Muscle of arm (tissue), 12 donors: ENCODE measurements around the gene NPTN. TPM values are rescaled to one million over a fixed set of nuclear protein-coding genes. Genes with fewer than 3 reads are reported as not detected.
A peak's percentile ranks its signal among the peaks of the same experiment; 100 is the strongest.
"Not testable (repeated sequence)": the region's sequence is repeated elsewhere in the genome, so short reads cannot be mapped to it uniquely, and the experiment has no call there.

ENCODE experiments used
- DNase-seq: peaks from one replicate; pipeline ENCODE4 v3.0.0-alpha.2; 2013
- polyA plus RNA-seq, 12 donors: library from polyadenylated mRNA; unstranded; fragments of 120-200 nt; gene quantifications; one replicate each; pipeline ENCODE4 v1.2.1, GENCODE V29; 2013; ENCODE audit not compliant: insufficient read length in 12 of 12

The NPTN gene
- polyA plus RNA-seq, 12 donors, result 71.4 to 115 (median 88.4) TPM; not detected in 1

DNA sequence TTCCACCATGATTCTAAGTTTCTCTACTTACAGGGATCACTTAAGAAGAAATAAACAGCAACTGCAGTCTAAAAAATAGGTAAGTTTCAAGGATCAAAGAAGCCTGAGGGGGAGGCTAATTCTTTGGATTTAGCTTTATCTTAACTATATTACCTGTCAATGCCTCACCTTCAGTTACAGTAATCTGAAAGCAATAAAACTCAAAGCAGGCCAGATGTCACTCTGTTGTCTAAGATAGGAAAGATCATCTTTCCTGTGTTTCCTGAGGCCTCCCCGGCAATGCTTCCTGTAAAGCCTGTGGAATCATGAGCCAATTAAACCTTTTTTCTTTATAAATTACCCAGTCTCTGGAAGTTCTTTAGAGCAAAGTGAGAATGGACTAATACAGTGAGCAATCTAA is 60.2 kb downstream of the NPTN start:
- DNase-seq, result no peak

DNA sequence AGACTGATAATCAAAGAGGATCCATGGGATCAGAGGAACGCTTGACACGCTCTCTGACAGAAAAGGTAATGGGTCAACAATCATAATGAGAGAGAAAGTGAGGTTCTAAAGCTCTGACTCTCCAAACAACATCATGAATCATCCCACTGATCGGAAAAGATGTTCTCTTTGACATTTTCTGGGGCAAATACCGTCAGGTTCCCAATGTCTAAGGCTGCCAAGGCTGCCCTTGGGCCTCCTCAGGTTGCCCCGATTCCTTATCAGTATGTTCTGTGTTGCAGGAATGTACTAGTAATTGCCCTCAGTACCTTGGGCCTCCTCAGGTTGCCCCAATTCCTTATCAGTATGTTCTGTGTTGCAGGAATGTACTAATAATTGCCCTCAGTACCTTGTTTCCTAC is 60.9 kb downstream of the NPTN start:
- no peak for DNase-seq

DNA sequence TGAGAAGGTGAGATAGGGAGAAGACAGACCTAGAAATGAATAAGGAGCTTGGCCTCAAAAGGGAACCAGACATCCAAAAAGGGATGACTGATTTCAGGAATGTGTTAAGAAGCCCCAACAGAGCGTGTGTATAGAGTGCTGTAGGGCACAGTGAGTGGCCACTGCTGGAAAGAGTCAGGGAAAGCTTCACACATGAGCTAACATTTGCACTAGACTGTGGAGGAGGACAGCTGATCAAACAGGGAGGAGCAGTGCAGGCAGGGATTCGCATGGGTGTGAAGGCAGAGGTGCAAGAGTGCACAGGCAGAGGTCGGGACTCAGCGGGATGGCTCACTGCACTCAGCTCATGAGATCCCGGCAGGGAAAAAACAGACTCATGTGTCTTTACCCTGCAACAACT is 61.8 kb downstream of the NPTN start:
- no peak for DNase-seq

DNA sequence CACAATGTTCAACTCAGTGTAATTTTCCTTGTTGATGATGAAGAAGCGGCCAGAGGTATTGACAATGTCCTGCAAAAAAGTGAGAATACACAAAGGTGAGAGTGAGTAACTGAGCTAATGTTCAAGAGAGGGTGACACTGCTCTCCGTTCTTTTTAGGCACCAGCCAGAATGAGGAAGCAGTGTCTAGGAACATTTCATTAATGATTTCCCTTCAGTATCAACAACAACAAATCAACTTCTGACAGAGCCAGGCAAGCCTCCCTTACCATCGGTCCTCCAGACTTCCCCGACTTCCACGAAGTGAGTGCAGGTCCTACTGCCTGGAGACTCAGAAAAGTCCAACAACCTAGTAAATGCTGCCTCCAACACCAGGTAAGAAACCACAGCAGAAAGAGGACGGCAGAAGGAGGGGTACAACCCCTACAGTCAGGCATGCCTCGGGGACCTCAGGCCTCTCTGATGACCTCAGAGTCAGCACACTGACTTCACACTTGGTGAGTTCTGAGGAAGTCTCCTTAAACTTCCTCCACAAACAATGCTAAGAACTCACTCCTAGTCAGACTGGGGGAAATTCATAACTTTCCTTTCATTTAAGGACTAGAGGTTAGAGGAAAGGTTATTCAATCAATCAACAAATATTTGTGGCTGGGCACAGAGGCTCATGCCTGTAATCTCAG is 62.7 kb downstream of the NPTN start:
- DNase-seq, result no peak

DNA sequence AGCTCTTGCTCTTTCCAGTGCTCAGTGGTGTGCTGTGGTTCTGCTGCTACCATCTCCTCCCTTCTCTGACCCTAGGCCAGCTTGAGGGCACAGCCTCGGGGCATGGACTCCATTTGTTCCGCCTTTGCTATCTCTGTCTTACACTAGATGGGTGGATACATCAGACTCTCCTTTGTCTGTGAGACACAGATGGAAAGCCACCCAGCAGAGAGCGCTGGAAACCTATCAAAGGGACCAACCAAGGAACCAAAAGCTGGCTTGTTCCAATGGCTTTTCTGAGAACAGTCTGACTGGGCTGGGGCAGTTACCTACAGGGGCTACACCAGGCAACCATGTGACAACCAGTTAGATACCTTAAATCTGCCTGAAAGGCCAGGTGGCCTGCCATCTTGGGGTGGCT is 63.8 kb downstream of the NPTN start:
- DNase-seq, result no peak

DNA sequence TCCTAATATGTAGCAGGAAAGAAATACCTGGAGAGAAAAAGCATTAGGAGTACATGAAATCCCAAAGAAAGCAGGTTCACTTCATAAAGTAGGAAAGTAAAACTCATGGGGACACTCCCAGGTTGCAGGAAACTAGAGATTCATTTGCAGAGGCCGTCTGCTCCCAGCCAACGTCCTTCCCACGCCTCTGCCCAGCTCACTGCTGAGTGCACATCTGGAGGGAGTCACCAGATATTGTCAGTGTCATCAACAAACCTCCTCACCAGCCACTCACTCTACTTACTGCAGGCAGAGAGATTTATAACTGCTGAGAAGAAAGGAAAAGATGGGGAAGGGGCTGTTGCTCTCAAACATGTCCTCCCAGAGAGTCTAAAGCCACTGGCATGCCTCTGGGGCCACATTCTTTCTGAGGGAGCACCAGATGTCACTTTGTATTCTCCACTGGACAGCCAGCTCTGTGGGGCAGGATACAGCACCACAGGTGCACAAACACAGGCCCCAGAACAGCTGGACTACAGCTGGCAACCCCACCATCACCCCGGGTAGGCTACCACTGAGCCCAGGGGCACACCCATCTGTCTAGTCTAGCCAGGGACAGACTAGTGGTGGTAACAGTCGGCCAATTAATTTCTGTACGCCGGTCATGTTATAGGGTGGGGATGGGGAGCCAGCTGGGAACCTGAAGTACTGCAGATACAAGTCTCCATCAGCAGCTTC is 64.5 kb downstream of the NPTN start:
- DNase-seq, result no peak

DNA sequence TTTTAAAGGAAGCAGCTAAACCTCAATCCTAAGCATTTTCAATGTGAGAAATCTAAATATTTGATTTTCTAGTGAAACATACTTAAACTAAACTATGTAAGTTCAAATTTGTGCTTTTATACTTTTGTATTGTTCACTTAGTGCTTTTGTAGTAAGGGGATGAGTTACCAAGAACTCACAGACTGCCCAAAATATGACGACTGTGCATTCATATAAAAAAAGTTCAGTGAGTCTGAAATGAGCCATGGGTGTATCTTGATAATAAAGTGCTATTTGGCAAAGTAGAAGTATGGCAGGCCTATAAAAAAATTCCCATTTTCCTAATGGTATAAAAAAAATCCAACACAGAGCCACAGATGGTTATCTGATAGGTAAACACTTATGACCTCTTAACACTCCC is 66.2 kb downstream of the NPTN start:
- DNase-seq, result no peak

DNA sequence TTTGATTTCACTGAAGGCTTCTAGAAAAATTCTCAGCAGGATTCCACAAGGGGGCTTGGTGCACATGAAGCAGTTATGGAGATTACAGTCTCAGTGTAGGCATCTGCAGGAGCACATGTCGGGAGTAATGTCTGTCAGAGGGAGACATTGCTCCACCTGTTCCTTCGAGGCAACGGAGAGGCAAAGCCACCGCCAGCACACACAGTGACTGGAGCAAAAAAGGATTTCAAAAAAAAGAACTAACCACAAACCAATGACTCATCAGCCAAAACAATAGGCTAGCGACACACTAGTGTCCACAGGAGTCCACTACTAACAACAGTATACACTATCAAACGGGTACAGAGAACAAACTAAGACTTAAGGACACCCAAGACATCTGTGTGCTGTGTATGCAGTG is 68.9 kb downstream of the NPTN start:
- DNase-seq, result no peak

DNA sequence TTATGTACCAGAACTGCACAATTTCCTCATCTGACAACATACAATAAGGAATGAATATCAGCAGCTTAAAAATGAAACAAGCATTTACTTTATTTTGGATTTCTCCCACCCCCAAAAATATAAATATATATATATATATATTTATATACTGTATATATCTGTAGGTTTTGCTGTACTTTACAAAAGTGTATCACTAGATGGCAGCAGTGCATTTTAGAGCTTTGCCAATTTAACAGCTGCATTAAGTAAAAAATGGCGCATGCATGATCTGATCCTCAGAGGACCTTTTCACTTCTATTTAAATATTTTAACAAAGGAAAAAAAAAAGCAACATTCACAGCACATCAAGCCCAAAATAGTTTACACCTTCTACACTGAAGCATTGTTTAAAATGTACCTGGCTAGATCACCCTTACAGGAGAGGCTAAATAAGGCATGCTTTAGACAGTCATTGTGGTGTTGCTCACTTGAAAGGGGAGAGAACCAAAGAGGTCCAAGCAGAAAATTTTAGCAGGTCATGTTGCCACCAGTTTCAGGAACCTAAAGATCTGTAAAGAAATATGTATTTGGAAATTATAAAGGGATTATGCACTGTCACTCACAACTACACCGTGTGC is 72.6 kb downstream of the NPTN start:
- DNase-seq, result peak; percentile 82

DNA sequence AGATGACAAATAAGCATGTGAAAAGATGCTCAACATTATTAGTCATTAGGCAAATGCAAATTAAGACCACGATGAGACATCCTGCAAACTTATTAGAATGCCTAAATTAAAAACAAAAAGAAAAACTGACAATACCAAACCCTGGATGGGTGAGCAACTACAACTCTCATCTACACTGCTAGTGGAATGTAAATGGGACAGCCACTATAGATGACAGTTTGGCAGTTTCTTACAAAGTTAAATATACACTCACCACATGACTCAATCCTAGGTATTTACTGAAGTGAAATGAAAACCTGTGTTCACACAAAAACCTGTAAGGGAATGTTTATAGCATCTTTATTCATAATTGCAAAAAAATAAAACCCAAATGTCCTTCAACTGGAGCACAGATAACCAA is 74.7 kb downstream of the NPTN start:
- DNase-seq, result no peak

DNA sequence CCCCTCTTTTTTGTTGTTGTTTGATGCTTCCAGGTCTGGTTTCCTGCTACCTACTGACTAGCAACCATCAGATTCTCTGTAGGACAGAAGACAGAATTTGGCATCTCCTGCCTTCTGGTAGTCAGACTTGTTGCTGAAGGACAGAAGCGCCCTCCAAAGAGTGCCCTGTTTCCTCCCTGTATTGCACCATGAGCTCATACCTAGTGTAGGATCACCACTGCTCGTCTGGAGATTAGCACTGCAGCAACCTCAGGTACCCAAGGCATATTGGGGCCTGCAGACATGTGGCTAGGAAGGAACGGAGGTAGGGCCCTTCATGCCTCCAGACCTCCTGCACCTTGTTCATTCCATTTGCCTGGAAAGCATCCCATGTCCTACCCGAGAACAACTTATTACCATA is 78.1 kb downstream of the NPTN start:
- DNase-seq, result no peak

DNA sequence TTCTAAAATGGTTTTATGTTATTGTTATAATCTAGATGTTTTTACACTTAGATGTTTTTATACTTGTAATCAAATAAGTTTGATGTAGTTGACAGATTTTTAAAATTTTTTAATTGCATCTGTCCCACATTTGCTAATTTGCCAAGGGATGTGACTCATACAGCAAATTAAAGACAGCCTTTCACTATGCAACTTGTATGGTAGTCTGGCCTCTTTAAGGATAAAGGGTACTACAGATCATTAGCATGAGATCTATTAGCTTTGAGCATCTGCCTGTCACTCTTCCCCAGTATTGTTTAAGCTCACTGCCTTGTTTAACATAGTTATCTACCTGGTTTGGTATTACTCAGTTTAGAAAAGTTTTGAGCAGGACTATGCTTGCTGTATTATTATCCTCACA is 83.0 kb downstream of the NPTN start:
- DNase-seq, result no peak

DNA sequence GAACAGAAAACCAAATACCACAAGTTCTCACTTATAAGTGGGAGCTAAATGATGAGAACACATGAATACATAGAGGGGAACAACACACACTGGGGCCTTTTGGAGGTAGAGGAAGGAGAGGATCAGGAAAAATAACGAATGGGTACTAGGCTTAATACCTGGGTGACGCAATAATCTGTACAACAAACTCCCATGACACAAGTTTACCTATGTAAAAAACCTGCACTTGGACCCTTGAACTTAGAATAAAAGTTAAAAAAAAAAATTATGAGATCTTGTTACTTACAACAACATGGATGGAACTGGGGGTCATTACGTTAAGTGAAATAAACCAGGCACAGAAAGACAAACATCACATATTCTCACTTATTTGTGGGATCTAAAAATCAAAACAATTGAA is 84.3 kb downstream of the NPTN start:
- DNase-seq, result not testable (repeated sequence)

DNA sequence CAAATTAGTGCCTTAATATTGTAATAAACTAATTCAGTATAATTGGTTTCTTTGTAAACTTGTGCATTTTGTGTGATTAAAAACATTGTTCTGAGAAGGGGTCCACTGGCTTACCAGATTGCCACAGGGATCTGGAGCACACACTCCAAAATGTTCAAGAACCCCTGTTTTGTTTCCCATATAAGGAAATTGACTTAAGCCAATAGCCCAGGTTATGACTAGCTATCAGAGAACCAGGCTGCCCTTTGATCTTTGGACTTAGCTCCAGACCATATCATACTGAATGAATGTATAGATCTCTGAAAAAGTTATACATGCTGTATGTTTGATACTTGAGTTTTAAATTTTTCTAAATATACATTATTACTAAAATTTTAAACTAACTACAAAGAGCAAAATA is 91.7 kb downstream of the NPTN start:
- no peak for DNase-seq

DNA sequence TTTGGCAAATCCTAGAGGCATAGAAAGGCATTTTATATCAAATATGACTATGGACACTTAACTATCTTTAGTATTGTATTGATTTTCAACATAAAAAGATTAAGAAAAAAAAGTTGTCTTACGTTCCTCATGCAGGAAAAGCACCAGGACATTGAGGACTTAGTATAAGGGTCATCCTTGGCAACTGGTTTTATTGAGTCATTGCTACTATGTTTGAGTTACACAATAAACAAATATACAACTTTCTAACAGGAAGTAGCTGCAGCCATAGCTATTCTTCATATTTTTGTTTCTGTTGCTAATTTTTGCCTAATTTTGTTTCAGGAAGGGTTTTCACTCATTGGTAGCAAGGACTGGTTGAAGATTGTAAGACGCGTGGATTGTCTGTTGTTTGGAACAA is 93.0 kb downstream of the NPTN start:
- no peak for DNase-seq

DNA sequence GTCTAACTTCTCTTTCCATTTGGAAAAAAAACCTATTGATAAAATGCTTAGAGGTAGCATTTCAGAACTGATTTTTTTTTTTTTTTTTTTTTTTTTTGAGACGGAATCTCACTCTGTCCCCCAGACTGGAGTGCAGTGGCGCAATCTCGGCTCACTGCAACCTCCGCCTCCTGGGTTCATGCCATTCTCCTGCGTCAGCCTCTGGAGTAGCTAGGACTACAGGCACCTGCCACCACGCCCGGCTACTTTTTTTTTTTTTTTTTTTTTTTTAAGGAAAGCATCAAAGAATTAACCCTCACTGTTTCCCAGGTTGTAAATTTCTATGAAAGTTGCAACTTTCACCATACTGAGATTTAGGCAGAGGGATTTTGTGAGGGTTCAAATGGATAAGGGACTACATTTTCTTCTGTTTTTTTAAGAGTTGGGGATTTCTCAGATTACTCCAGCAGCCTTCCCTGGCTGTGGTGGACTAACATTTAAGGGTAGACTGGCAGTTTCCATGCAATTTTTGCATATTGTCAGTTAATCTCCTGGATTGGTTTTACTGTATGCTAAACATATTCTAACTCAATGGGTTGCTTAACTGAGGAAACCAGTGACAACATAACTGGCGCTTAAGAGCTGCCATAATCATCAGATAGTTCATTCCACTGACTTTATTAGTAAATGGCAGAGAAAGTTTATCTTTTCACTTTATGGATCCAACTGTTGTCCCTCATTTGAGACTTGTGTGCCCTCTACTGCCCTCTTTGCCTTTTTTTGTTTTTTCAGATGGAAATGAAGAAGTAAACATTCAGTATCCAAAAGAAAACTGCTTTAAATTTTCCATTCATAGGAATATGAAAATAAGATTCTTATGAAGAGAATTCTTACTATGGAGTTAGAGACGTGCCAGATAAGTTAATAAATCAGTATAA is 93.7 kb downstream of the NPTN start:
- no peak for DNase-seq

DNA sequence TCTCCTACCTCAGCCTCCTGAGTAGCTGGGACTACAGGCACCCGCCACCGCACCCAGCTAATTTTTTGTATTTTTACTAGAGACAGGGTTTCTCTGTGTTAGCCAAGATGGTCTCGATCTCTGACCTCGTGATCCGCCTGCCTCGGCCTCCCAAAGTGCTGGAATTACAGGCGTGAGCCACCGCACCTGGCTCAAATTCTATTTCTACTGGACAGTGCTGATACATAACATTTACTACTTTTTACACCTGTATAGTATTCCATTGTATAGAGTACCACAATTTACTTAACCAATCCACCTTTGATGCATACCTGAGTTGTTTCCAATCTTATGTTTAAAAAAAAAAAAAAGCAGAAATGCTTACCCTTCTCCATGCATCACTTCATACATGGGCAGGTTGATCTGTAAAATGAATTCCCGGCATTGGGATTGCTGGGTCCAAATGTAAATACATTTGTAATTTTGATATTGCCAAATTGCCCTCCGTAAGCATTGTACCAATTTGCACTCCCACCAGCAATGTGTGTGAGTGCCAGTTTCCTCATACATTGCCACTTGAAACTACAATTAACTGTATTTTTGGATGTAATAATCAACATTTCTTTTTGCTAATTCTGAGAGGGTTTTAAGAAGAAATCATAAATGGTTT is 94.5 kb downstream of the NPTN start:
- DNase-seq, result no peak

DNA sequence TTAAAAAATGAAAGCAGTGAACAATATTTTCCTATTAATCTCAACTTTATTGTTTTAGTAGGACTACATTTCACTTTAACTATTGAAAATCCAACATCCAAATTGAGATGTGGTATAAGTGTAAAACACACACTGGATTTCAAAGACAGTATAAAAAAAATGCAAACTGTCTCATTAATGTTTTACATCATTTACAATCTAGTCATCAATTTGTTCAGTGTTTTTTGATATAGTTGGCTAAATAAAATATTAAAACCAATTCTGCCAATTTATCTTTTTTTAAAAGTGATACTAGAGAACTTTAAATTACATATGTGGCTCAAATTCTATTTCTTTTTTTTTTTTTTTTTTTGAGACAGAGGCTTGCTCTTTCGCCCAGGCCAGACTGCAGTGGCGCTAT is 95.1 kb downstream of the NPTN start:
- DNase-seq, result no peak

DNA sequence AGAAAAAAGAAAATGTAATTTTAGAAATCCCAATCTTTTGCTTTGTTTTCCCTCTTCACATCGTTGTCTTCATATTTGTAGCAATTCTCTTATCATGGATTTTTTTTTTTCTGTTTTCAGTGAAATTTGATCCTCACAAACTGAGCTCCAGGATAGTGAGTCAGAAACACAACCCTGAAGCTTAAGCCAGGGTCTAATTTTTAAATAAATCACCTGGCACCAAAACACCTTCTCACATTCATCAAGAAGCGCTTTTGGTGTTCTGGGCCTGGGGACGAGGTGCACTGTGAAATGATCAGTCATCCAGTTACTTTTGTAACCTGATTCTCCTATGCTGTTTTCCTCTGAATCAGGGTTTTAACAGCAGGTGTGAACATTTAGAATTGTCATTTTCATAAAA is 102.5 kb downstream of the NPTN start:
- DNase-seq, result no peak

DNA sequence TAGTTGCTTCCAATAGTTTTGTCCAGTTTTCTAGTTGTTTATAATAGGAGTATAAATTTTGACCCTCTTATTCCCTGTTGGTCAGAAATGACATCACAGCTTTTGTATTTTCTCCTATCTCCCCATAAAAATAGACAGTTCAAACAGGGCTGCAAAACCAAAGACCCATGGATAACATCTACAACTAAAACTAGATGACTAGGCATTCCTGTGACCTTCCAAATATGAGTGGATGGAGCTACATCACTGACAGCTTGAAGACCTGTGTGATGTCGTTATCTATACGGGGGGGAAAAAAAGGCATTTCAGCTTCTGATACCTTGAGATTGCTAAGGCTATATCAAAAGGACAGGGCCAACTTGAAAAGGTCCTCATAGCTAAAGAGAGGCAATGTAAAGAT is 105.6 kb downstream of the NPTN start:
- DNase-seq, result no peak

DNA sequence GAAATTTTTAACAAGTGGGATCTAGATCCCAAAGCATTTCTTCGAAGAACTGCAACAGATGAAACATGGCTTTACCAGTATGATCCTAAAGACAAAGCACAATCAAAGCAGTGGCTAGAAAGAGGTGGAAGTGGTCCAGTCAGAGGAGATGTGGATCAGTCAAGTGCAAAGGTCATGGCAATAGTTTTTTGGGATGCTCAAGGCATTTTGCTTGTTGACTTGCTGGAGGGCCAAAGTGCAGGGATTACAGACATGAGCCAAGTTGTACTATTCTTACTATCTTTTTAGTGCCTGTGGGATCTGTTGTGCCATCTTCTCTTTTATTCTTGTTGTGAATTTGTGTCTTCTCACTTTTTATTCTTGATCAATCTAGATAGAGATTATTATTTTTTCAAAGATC is 108.3 kb downstream of the NPTN start:
- DNase-seq, result no peak

DNA sequence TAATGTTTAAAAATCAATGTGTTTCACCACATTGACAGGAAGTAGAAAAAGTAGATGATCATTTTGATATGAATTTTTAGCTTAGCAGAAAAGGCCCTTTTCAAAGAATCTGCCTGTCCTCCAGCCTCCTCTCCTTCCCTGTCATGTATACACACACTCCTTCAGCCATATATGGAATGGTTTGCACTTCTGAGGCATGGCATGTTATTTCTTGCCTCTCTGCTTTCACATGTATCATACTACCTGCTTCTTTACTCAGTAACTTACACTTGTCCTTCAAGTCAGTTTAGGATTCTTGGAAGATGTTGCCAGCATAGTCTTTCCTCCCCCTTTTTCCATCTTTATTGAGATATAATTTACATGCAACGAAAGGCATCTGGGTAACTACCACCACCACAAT is 111.2 kb downstream of the NPTN start:
- no peak for DNase-seq
